ENCODE results near the gene NOS2.

Gene NOS2

DNA sequence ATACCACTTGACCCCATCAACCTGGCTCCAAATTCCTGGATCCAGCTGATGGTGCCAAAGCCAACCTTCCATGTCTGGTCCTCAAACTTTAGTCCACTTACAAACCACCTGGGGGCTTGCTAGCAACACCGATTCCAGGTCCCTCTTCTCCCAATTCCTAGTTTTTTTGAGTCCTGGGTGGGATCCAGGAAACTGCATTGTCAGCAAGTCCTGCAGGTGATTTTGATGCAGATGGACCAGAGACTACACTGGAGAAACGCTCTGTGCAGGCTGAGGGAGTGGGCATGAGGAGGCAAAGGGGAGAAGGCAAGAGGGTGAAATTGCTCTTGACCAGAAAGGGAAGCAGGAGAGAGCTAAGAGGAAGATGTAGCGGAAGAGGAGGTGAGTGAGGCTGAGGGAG is 21.0 kb upstream of the NOS2 start:
- no peak for DNase-seq (ENCODE audit: low read depth in 1 of 2, low spot score in 1 of 2)

DNA sequence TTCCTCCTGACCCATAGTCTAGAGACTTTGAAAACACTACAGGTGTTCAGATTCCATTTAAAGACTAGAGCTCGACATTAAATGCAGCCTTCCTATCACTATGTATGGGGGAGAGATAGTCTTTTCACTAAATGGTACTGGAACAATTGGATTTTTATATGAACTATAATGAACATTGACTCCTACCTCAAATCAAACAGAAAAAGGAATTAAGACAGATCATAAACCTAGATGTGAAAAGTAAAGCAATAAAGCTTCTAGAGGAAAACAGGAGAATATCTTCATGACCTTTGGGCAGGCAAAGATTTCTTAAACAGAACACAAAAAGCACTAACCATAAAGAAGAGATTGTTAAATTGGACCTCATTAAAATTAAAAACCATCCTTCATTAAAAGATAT is 18.8 kb upstream of the NOS2 start:
- DNase-seq (ENCODE audit: low read depth in 1 of 2, low spot score in 1 of 2) = no peak

DNA sequence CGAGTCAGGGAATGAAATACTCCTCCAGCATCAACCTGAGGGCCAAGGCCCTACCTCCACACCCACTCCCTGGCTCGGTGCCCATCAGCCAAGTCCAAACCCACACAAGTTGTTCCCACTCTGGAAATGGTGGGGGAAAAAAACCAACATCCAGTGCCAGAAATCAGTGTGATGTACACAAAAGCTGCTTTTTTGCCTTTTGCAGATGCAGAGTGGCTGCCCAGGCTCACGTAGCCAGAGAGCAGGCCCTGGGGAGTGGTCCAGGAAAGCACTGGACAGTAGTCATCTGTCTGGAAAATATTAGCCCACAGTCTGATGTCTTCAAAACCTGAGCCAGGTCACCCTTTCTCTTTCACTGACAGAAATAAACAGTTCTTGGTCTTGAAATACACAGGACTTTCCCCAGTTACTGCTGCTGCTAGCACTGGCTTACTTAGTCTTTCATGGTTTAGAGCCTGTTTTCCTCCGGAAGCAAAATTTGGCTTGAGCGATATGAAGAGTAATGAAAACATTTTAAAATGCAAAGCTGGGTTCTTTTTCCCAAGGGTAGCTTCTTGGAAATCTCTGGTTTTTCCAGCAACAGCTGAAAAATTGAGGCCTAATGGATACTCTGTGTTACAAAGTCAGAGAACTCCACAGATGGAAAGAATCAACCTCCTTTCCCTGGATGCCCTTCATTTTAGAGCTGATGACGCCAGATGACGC is 18.2 kb upstream of the NOS2 start:
- no peak for DNase-seq (ENCODE audit: low read depth in 1 of 2, low spot score in 1 of 2)

DNA sequence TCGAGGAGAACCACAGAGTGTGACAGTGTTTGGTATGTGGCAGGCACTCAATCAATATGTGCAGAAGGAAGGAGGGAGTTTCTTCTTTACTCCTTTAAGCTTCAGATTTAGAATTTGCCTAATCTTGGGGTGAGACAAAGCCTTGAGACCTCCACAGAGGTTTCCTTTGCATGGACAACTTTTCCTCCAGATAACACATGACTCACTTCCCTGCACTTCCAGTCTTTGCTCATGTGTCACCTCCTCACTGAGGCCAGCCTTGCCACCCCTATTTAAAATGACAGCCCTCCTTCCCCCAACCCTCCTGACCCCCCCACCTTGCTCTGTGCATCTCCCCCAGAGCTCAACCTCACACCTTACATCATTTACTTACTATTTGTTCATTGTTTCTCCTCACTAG is 17.4 kb upstream of the NOS2 start:
- DNase-seq (ENCODE audit: low read depth in 1 of 2, low spot score in 1 of 2) = no peak

DNA sequence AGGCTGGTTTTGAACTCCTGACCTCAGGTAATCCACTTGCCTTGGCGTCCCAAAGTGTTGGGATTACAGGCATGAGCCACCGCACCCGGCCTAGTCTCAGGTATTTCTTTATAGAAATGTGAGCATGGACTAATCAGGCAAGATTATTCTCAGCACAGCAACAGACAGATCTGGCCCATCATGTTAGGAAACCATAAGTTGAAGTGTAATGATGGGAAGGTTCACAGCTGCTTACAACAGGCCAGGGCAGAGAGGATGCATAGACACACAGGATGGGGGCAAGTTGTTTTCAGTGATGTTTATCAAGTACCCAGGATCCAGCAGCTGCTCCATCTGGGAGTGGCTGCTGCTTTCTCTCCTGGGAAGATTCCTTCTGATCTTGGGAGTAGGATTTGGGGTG is 16.6 kb upstream of the NOS2 start:
- no peak for DNase-seq (ENCODE audit: low read depth in 1 of 2, low spot score in 1 of 2)

- no peak for DNase-seq (ENCODE audit: low read depth in 1 of 2, low spot score in 1 of 2)
Observed at GRCh38 chr17:27811961-27812360, 11.6 kb upstream of the NOS2 start.

DNA sequence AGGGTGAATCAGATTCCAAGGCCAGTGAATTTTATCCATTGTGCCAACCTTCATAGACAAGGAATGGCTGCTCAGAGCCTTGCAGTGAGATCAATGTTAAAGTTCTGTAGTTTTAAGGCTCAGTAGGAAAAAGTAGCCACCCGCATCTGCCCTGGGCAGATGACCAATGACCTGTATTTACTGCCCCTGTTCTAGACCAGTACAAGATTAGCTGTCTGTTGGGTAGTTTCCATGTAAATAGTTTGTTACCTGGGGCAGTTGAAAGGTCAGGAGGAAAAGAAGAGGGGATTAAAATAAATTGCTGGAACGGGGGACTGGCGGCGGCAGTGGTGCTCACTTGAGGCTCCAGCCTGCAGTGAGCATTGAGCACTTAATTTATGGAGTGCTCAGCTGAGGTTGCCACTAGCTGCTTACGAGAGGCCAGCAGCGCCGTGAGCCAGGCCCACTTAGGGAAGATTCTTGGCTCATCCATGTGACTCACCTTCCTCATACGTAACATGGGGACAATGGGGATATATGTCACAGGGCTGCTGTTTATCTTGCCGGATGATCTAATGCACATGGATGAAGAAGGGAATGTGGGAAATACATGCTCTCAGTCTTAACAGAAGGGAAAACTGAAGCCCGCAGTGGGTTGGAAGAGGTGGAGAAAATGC is 10.7 kb upstream of the NOS2 start:
- no peak for DNase-seq (ENCODE audit: low read depth in 1 of 2, low spot score in 1 of 2)

- no peak for DNase-seq (ENCODE audit: low read depth in 1 of 2, low spot score in 1 of 2)
Observed at GRCh38 chr17:27810211-27810901, 10.0 kb upstream of the NOS2 start.

GRCh38 chr17:27809555-27809954 is 9.2 kb upstream of the NOS2 start:
- no peak for DNase-seq (ENCODE audit: low read depth in 1 of 2, low spot score in 1 of 2)

- no peak for DNase-seq (ENCODE audit: low read depth in 1 of 2, low spot score in 1 of 2)
Observed at GRCh38 chr17:27808628-27809027, 8.3 kb upstream of the NOS2 start.

GRCh38 chr17:27807567-27808470 is 7.5 kb upstream of the NOS2 start:
- DNase-seq (ENCODE audit: low read depth in 1 of 2, low spot score in 1 of 2) = peak; percentile 22 to 30

DNA sequence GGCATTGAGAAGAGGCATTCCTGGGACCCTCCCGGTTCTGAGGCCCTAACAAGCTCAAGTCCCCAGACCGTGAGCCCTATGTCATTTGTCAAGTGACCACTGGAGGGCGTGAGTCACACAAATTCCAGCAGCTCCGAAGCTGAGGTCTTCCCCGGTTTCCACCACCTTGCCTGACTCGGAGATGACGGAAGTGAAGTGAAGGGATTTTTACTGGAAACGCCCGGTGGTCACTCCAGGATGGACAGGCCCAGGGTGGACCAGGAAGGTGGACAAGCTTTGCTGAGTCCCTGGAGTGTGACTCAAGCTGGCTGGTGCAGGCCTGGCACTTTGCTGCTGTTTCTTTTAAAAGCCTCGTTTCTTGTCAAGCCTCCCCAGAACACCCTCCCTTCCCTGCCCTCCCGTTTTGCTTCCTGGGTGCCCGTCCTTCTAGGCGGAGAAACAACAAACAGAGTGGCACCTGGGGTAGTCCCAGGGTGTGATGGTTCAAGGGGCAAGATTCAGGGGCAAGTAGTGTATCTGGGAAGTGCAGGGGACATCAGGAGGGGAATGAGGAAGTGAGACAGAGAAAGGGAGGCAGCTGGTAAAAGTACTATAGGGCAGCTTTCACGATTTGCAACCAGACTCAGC is 5.3 kb upstream of the NOS2 start:
- DNase-seq (ENCODE audit: low read depth in 1 of 2, low spot score in 1 of 2) = peak; percentile 61 to 64

- no peak for DNase-seq (ENCODE audit: low read depth in 1 of 2, low spot score in 1 of 2)
Observed at GRCh38 chr17:27804113-27804512, 3.8 kb upstream of the NOS2 start.

DNA sequence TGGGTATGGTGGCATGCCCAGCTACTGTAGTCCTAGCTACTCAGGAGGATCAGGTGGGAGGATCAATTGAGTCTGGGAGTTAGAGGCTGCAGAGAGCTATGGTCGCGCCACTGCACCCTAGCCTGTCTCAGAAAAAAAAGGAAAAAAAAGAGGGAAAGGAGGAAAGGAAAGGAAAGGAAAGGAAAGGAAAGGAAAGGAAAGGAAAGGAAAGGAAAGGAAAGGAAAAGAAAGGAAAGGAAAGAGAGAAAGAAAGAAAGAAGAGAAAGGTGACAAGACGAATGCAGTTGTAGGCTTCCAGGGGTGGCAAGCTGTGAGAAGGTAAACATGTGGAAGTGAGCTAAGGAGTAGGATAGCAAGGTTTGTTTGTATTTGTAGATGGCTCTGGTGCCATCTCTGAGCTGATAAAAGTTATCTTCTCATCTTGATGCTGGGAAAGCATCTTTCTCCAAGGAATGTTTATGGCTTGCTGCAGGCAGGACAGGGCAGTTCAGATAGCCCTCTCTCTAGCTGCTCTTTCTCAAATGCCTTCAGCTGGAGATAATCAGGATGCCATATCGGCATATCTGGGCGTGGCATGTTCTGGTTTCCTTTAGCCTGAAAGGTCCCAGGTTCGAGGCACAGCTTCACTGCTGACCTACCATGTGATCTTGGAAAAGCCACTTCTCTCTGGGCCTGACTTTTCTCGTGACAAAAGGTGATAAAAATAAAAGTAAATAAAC is 2.8 kb upstream of the NOS2 start:
- DNase-seq (ENCODE audit: low read depth in 1 of 2, low spot score in 1 of 2) = no peak

- DNase-seq (ENCODE audit: low read depth in 1 of 2, low spot score in 1 of 2) = no peak
Observed at GRCh38 chr17:27802033-27802432, 1.7 kb upstream of the NOS2 start.

DNA sequence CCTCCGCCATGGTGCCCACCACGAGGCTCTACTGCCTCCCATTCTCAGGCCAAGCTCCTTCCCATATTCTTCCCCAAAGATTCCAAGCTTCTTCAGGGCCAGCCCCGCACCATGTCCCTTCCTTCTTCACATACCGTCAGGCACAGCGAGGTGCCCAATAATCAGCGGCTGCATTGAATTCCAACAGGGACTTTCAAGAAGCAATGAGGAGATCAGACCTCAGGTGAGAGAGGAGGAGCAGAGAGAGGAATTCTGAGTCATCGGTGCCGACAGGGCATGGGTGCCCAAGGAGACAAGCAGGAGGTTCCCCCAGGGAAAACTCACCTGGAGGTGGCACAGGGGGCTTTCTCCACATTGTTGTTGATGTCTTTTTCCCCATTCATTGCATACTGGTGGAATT is 2.0 kb downstream of the NOS2 start:
- DNase-seq (ENCODE audit: low read depth in 1 of 2, low spot score in 1 of 2) = no peak

GRCh38 chr17:27797390-27798091 is 2.8 kb downstream of the NOS2 start:
- no peak for DNase-seq (ENCODE audit: low read depth in 1 of 2, low spot score in 1 of 2)

GRCh38 chr17:27793906-27794569 is 6.3 kb downstream of the NOS2 start:
- no peak for DNase-seq (ENCODE audit: low read depth in 1 of 2, low spot score in 1 of 2)

All from activated T-helper 1 cell treated with anti-CD3 and anti-CD28 coated beads, Interleukin-2, amount 50 U/mL, for 16 hours (primary cell).